Endodermal cell (in vitro differentiated cells): ENCODE results near the gene FTO. TPM values are rescaled to one million over a fixed set of nuclear protein-coding genes. Genes with fewer than 3 reads are reported as not detected.

Experiments used
- DNase-seq: peaks from one replicate; pipeline ENCODE4 v3.0.0-alpha.2; 2017
- H3K27ac ChIP-seq: 2 replicates; pipeline ENCODE4 v1.5.1; 2013; ENCODE audit warnings: mild to moderate bottlenecking, low read depth, low read length, moderate library complexity
- H3K27me3 ChIP-seq: 2 replicates; pipeline ENCODE4 v1.6.1; 2013; ENCODE audit warnings: mild to moderate bottlenecking, low read length, moderate library complexity; ENCODE audit not compliant: insufficient read depth, control insufficient read depth, poor library complexity, severe bottlenecking
- H3K36me3 ChIP-seq: 2 replicates; pipeline ENCODE4 v1.7.0; 2013; ENCODE audit warnings: mild to moderate bottlenecking, low read length, moderate library complexity; ENCODE audit not compliant: control insufficient read depth, insufficient read depth
- H3K4me1 ChIP-seq: one replicate; pipeline ENCODE4 v1.7.0; 2013; ENCODE audit warnings: low read length; ENCODE audit not compliant: control insufficient read depth, insufficient read depth
- H3K4me3 ChIP-seq: 2 replicates; pipeline ENCODE4 v1.5.1; 2013; ENCODE audit warnings: mild to moderate bottlenecking, low read length, moderate library complexity
- H3K9ac ChIP-seq: 2 replicates; pipeline ENCODE4 v1.6.1; 2013; ENCODE audit warnings: mild to moderate bottlenecking, low read length, moderate library complexity; ENCODE audit not compliant: poor library complexity, severe bottlenecking; ENCODE audit errors: extremely low read depth
- H3K9me3 ChIP-seq: 2 replicates; pipeline ENCODE4 v1.6.1; 2013; ENCODE audit warnings: mild to moderate bottlenecking, low read length, moderate library complexity; ENCODE audit not compliant: control insufficient read depth
- H3K27ac Mint-ChIP-seq: 2 replicates; pipeline ENCODE4 v1.8.0; 2020; ENCODE audit warnings: mixed read lengths
- H3K27me3 Mint-ChIP-seq: 2 replicates; pipeline ENCODE4 v1.8.0; 2021; ENCODE audit warnings: mild to moderate bottlenecking, mixed read lengths; ENCODE audit not compliant: insufficient read depth
- H3K36me3 Mint-ChIP-seq: 2 replicates; pipeline ENCODE4 v1.8.0; 2020; ENCODE audit warnings: low read depth, mixed read lengths
- H3K4me1 Mint-ChIP-seq: 2 replicates; pipeline ENCODE4 v1.8.0; 2020; ENCODE audit warnings: mixed read lengths
- H3K4me3 Mint-ChIP-seq: 2 replicates; pipeline ENCODE4 v1.8.0; 2020; ENCODE audit warnings: mild to moderate bottlenecking, moderate library complexity, mixed read lengths
- H3K9me3 Mint-ChIP-seq: 2 replicates; pipeline ENCODE4 v1.8.0; 2020; ENCODE audit warnings: mild to moderate bottlenecking, mixed read lengths
- CTCF ChIP-seq: fragments of 200-600 bp; sonication (generic); conservative IDR thresholded peaks from 2 replicates; pipeline ENCODE4 v1.5.0; 2021; ENCODE audit warnings: antibody characterized with exemption, mild to moderate bottlenecking
- WGBS, 2 experiments: methylation state at CpG; one replicate each; pipeline versions ENCODE4 v1.1.5 to v1.1.7; 2013; ENCODE audit warnings: missing lambda C conversion rate in 2 of 2, mixed read lengths in 1 of 2; ENCODE audit not compliant: insufficient coverage in 1 of 2, insufficient read length in 1 of 2; 5-methylcytosine and 5-hydroxymethylcytosine counted together
- total RNA-seq, 2 donors: library from RNA; stranded (reverse); fragmentation: NEBNext Ultra II Directional in 1 of 2; extraction: Animal tissue kit (Norgen Biotek cat#: 25700) in 1 of 2; gene quantifications; 2 replicates in 1 of 2; 3 replicates in 1 of 2; pipeline ENCODE4 v1.2.1, GENCODE V29; 2021

The FTO gene
- total RNA-seq, 2 donors from 2014 or later, result 80.3 to 102 TPM

GRCh38 chr16:53753431-53753830 is 49.5 kb downstream of the FTO start:
- peaks cover 19% of the 10 kb centered on the region for H3K4me1 Mint-ChIP-seq
- no peak for DNase-seq
- peaks cover 2% of the 10 kb centered on the region for H3K36me3 Mint-ChIP-seq

GRCh38 chr16:53755026-53755910 is 51.3 kb downstream of the FTO start:
- WGBS, 2 experiments, result 88 to 100% methylated on average over 6 to 9 of the region's 9 CpGs
- Mint-ChIP-seq H3K4me3 (no peak overlapping the region), H3K36me3 (peaks cover 2% of the 10 kb centered on the region), H3K4me1 (peaks cover 19% of the 10 kb centered on the region), H3K27me3 (no peaks in the 10 kb centered on the region), H3K9me3 (peaks cover 2% of the 10 kb centered on the region), H3K27ac (no peak overlapping the region)
- TF ChIP-seq CTCF, result no peak
- Histone ChIP-seq H3K4me1 (no peaks in the 10 kb centered on the region), H3K9me3 (no peaks in the 10 kb centered on the region), H3K36me3 (no peaks in the 10 kb centered on the region), H3K4me3 (no peak overlapping the region), H3K27me3 (no peaks in the 10 kb centered on the region), H3K9ac (no peak overlapping the region), H3K27ac (peak overlapping the region; percentile 94)
- no peak for DNase-seq

More at GRCh38 chr16:53753431-53753830, 49.5 kb downstream of the FTO start:
- peak; percentile 11 for TF ChIP-seq CTCF
- no peak overlapping the region for H3K27ac ChIP-seq
- H3K4me1 ChIP-seq, result no peaks in the 10 kb centered on the region
- H3K27ac Mint-ChIP-seq, result no peak overlapping the region
- no peaks in the 10 kb centered on the region for H3K9me3 Mint-ChIP-seq
- H3K27me3 ChIP-seq, result no peaks in the 10 kb centered on the region
- no peak overlapping the region for H3K4me3 Mint-ChIP-seq
- 95 to 100% methylated on average over 1 of the region's 1 CpG for WGBS, 2 experiments
- no peak overlapping the region for H3K4me3 ChIP-seq
- H3K36me3 ChIP-seq, result no peaks in the 10 kb centered on the region
- H3K27me3 Mint-ChIP-seq, result no peaks in the 10 kb centered on the region
- no peaks in the 10 kb centered on the region for H3K9me3 ChIP-seq
- H3K9ac ChIP-seq, result no peak overlapping the region

- H3K27me3 Mint-ChIP-seq, result no peaks in the 10 kb centered on the region
- no peak for TF ChIP-seq CTCF
- H3K36me3 ChIP-seq, result no peaks in the 10 kb centered on the region
- H3K27me3 ChIP-seq, result no peaks in the 10 kb centered on the region
- H3K27ac Mint-ChIP-seq, result no peak overlapping the region
- peaks cover 2% of the 10 kb centered on the region for H3K9me3 Mint-ChIP-seq
- no peak for DNase-seq
- H3K27ac ChIP-seq, result peak overlapping the region; percentile 94
- H3K4me3 Mint-ChIP-seq, result no peak overlapping the region
- H3K9ac ChIP-seq, result no peak overlapping the region
- 78 to 82% methylated on average over 2 to 4 of the region's 4 CpGs for WGBS, 2 experiments
- peaks cover 4% of the 10 kb centered on the region for H3K36me3 Mint-ChIP-seq
- H3K4me1 ChIP-seq, result no peaks in the 10 kb centered on the region
- H3K4me1 Mint-ChIP-seq, result peaks cover 21% of the 10 kb centered on the region
- H3K4me3 ChIP-seq, result no peak overlapping the region
- no peaks in the 10 kb centered on the region for H3K9me3 ChIP-seq
Observed at GRCh38 chr16:53756275-53756996, 52.5 kb downstream of the FTO start.
